GM06990 (cell line): Measurements from ENCODE around the gene BCAT1.
"Not testable (repeated sequence)": the region's sequence is repeated elsewhere in the genome, so short reads cannot be mapped to it uniquely, and the experiment has no call there.

Experiments
- DNase-seq: peaks from one replicate; pipeline ENCODE4 v3.0.0-alpha.2; 2011; ENCODE audit not compliant: insufficient read length; ENCODE audit errors: extremely low read depth
- H3K27me3 ChIP-seq: replicated peaks from 2 replicates; pipeline ENCODE4 v1.6.0; 2011; ENCODE audit warnings: low read length; ENCODE audit not compliant: control insufficient read depth, insufficient read depth
- H3K36me3 ChIP-seq: 2 replicates; pipeline ENCODE4 v1.5.1; 2011; ENCODE audit warnings: low read length; ENCODE audit not compliant: control insufficient read depth, insufficient read depth
- H3K4me3 ChIP-seq: replicated peaks from 2 replicates; pipeline ENCODE4 v1.5.1; 2011; ENCODE audit warnings: low read depth, mild to moderate bottlenecking, control low read depth, low read length
- TF ChIP-seq, protein P1 (sequence below): IDR thresholded peaks from 2 replicates; pipeline ENCODE4 v1.5.1; 2011; ENCODE audit warnings: low read length, control low read depth, mild to moderate bottlenecking, inconsistent platforms; ENCODE audit not compliant: insufficient read depth, poor library complexity, severe bottlenecking

BCAT1 gene

GRCh38 chr12:24818351-24818750, 130.6 kb downstream of the BCAT1 start:
- Histone ChIP-seq H3K36me3 (no peaks in the 10 kb centered on the region; the same call in 1 of the 2 replicates), H3K27me3 (no peaks in the 10 kb centered on the region), H3K4me3 (no peak overlapping the region)
- TF ChIP-seq, protein P1, sequence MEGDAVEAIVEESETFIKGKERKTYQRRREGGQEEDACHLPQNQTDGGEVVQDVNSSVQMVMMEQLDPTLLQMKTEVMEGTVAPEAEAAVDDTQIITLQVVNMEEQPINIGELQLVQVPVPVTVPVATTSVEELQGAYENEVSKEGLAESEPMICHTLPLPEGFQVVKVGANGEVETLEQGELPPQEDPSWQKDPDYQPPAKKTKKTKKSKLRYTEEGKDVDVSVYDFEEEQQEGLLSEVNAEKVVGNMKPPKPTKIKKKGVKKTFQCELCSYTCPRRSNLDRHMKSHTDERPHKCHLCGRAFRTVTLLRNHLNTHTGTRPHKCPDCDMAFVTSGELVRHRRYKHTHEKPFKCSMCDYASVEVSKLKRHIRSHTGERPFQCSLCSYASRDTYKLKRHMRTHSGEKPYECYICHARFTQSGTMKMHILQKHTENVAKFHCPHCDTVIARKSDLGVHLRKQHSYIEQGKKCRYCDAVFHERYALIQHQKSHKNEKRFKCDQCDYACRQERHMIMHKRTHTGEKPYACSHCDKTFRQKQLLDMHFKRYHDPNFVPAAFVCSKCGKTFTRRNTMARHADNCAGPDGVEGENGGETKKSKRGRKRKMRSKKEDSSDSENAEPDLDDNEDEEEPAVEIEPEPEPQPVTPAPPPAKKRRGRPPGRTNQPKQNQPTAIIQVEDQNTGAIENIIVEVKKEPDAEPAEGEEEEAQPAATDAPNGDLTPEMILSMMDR = no peak
- DNase-seq = no peak

DNA sequence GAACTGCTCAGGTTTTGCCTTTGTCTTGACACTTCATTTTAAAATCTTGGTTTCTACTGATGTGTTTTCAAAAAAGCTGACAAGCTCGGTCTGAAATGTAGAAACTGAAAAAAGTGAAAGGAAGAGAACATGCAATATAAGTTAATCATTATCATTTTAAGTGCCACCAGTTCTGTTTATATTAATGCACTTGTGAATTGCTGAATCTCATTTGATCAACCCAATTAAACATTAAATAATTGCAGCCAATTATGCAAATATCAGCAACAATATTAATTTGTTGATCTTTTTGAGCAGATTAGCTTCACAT, 133.8 kb downstream of the BCAT1 start:
- H3K4me3 ChIP-seq = no peak overlapping the region
- DNase-seq = no peak
- H3K36me3 ChIP-seq = no peaks in the 10 kb centered on the region
- TF ChIP-seq, protein P1 = no peak
- H3K27me3 ChIP-seq = no peaks in the 10 kb centered on the region

- peak; percentile 39 for DNase-seq
Observed at GRCh38 chr12:24814379-24815113, 134.4 kb downstream of the BCAT1 start.

GRCh38 chr12:24810378-24810777, 138.5 kb downstream of the BCAT1 start:
- DNase-seq = no peak
- Histone ChIP-seq H3K27me3 (no peaks in the 10 kb centered on the region), H3K4me3 (no peak overlapping the region), H3K36me3 (no peaks in the 10 kb centered on the region)
- TF ChIP-seq, protein P1 = no peak

More at GRCh38 chr12:24814379-24815113, 134.4 kb downstream of the BCAT1 start:
- H3K27me3 ChIP-seq = no peaks in the 10 kb centered on the region
- peak overlapping the region; percentile 7; the same call in 1 of the 2 replicates for H3K4me3 ChIP-seq
- TF ChIP-seq, protein P1 = no peak
- no peaks in the 10 kb centered on the region for H3K36me3 ChIP-seq

DNA sequence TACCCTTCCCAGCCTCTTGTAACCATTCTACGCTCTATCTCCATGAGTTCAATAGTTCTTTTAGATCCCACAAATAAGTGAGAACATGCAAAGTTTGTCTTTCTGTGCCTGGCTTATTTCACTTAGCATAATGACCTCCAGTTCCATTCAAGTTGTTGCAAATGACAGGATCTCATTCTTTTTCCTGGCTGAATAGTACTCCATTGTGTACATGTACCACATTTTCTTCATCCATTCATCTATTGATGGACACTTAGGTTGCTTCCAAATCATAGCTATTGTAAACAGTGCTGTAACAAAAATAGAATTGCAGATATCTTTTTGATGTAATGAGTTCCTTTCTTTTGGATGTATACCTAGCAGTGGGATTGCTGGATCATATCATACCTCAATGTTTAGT, 139.6 kb downstream of the BCAT1 start:
- DNase-seq, H3K4me3 ChIP-seq, H3K27me3 ChIP-seq, H3K36me3 ChIP-seq: not testable (repeated sequence)

DNA sequence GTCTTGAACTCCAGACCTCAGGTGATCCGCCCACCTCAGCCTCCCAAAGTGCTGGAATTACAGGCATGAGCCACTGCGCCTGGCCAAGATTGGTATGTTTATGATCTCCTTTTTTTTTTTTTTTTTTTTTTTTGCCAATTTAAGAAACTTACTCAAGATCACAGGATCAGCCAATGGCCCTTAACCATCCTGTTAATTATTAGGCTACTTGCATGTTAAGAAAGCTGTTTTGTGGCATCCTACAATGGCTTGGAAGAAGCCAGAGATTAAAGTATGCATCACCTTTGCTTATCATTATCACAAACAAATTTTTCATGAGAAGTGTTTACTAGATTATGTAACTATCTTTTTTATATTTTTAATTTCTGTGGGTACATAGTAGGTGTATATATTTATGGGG, 140.2 kb downstream of the BCAT1 start:
- H3K4me3 ChIP-seq = no peak overlapping the region
- TF ChIP-seq, protein P1 = no peak
- no peaks in the 10 kb centered on the region for H3K27me3 ChIP-seq
- no peak for DNase-seq
- H3K36me3 ChIP-seq = no peaks in the 10 kb centered on the region
